HepG2 (cell line): ENCODE measurements around the gene ESAM. TPM values are rescaled to one million over a fixed set of nuclear protein-coding genes. Genes with fewer than 3 reads are reported as not detected.

ENCODE experiments used
- ARNT ChIP-seq: fragments of 450-650 bp; IDR thresholded peaks from 2 replicates; pipeline ENCODE4 v1.6.1; 2017
- MBD4 ChIP-seq: IDR thresholded peaks from 2 replicates; pipeline ENCODE4 v1.6.1; 2012; ENCODE audit warnings: low read length, inconsistent platforms, borderline replicate concordance
- MYC ChIP-seq: sonication (generic); formaldehyde crosslinking; IDR thresholded peaks from 2 replicates; pipeline ENCODE4 v1.9.0; 2021; ENCODE audit warnings: missing genetic modification reagents, borderline replicate concordance
- polyA plus RNA-seq, 8 experiments: library from polyadenylated mRNA; depleted of rRNA in 3 of 8; stranded (reverse) in 7 of 8; unstranded in 1 of 8; fragments of >200 nt; fragmentation: Illumina TruSeq in 4 of 8; extraction: Trizol in 4 of 8; gene quantifications; 2 replicates each; pipeline versions ENCODE4 v1.2.1 to v1.2.3, GENCODE V29; 2011 to 2016; ENCODE audit warnings: low read depth in 4 of 8, missing spikeins in 1 of 8, mixed read lengths in 1 of 8; ENCODE audit not compliant: insufficient read depth in 1 of 8
- total RNA-seq, 5 experiments: library from RNA; depleted of rRNA; stranded (reverse); fragments of >200 nt; fragmentation: Illumina TruSeq; extraction: Trizol; gene quantifications; 2 replicates each; pipeline ENCODE4 v1.2.3, GENCODE V29; 2016; ENCODE audit warnings: low read depth in 1 of 5
- TF ChIP-seq, protein P1 (sequence below): IDR thresholded peaks from 2 replicates; pipeline ENCODE4 v1.6.1; 2012; ENCODE audit warnings: low read length, improper control_type of control experiment
- TF ChIP-seq, protein P2 (sequence below): sonication (generic); formaldehyde crosslinking; IDR thresholded peaks from 2 replicates; pipeline ENCODE4 v1.4.0; 2020; ENCODE audit warnings: mild to moderate bottlenecking, missing genetic modification reagents
- TF ChIP-seq, protein P3 (sequence below): sonication (generic); formaldehyde crosslinking; IDR thresholded peaks from 2 replicates; pipeline ENCODE4 v1.9.0; 2021; ENCODE audit warnings: missing genetic modification reagents, mild to moderate bottlenecking, borderline replicate concordance

Gene ESAM
- total and polyA plus RNA-seq, 2 of the 13 experiments (the other 11 are each of a cell fraction or from before 2014, with no cell fraction given), result 1.2 to 6.8 TPM

DNA sequence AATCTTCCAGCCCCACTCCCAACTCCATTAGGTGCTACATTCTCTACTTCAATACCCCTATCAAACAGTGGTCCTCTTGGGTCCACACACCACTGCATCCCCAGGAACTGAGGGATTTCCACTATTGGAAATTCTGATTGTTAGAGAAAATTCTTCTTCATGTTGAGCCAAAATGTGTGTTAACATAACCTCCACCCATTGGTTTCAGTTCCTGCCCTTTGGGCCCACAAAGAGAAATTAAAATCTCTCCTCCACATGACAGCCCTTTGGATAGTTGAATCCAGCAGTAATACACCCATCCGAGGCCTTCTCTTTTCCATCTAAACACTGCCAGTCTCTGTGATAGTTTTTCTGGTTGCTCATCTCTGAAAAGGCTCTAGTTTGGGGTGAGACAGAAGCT is 12.2 kb downstream of the ESAM start (continued):
- TF ChIP-seq, protein P1, sequence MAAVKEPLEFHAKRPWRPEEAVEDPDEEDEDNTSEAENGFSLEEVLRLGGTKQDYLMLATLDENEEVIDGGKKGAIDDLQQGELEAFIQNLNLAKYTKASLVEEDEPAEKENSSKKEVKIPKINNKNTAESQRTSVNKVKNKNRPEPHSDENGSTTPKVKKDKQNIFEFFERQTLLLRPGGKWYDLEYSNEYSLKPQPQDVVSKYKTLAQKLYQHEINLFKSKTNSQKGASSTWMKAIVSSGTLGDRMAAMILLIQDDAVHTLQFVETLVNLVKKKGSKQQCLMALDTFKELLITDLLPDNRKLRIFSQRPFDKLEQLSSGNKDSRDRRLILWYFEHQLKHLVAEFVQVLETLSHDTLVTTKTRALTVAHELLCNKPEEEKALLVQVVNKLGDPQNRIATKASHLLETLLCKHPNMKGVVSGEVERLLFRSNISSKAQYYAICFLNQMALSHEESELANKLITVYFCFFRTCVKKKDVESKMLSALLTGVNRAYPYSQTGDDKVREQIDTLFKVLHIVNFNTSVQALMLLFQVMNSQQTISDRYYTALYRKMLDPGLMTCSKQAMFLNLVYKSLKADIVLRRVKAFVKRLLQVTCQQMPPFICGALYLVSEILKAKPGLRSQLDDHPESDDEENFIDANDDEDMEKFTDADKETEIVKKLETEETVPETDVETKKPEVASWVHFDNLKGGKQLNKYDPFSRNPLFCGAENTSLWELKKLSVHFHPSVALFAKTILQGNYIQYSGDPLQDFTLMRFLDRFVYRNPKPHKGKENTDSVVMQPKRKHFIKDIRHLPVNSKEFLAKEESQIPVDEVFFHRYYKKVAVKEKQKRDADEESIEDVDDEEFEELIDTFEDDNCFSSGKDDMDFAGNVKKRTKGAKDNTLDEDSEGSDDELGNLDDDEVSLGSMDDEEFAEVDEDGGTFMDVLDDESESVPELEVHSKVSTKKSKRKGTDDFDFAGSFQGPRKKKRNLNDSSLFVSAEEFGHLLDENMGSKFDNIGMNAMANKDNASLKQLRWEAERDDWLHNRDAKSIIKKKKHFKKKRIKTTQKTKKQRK, result no peak
- TF ChIP-seq, protein P2, sequence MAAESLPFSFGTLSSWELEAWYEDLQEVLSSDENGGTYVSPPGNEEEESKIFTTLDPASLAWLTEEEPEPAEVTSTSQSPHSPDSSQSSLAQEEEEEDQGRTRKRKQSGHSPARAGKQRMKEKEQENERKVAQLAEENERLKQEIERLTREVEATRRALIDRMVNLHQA (CRISPR knock-in tag), result no peak
- TF ChIP-seq, protein P3, sequence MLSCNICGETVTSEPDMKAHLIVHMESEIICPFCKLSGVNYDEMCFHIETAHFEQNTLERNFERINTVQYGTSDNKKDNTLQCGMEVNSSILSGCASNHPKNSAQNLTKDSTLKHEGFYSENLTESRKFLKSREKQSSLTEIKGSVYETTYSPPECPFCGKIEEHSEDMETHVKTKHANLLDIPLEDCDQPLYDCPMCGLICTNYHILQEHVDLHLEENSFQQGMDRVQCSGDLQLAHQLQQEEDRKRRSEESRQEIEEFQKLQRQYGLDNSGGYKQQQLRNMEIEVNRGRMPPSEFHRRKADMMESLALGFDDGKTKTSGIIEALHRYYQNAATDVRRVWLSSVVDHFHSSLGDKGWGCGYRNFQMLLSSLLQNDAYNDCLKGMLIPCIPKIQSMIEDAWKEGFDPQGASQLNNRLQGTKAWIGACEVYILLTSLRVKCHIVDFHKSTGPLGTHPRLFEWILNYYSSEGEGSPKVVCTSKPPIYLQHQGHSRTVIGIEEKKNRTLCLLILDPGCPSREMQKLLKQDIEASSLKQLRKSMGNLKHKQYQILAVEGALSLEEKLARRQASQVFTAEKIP (CRISPR knock-in tag), result no peak
- TF ChIP-seq MYC (CRISPR knock-in tag) (no peak), MBD4 (no peak), ARNT (no peak)
